H1 (cell line): ENCODE data around the gene DCTN1. TPM values are rescaled to one million over a fixed set of nuclear protein-coding genes. Genes with fewer than 3 reads are reported as not detected.

Source experiments
- CTCF ChIA-PET: fragments of 300-600 bp; sonication (Branson Sonifier 250); formaldehyde crosslinking; loops from one replicate; lab custom pipeline; 2021; ENCODE audit not compliant: partially characterized antibody; lab: Charles Lee
- POLR2A ChIA-PET: fragments of 300-600 bp; sonication (Branson Sonifier 250); formaldehyde crosslinking; loops from one replicate; lab custom pipeline; 2021; ENCODE audit warnings: inconsistent platforms; ENCODE audit not compliant: partially characterized antibody; lab: Charles Lee
- DNase-seq, 2 experiments: peaks; one replicate each; pipeline versions ENCODE4 v3.0.0 to v3.0.0-alpha.2; 2010 to 2022; ENCODE audit warnings: low spot score in 2 of 2, low read depth in 1 of 2, mixed read lengths in 1 of 2
- FAIRE-seq: peaks from 2 replicates; lab custom pipeline; 2011; peaks lifted over from hg19 to GRCh38; lab: Jason Lieb, UNC
- H2AFZ ChIP-seq: 2 replicates; pipeline ENCODE4 v1.8.1; 2012; ENCODE audit warnings: low read length, inconsistent platforms
- H2AK5ac ChIP-seq: 2 replicates; pipeline ENCODE4 v1.6.1; 2013; ENCODE audit warnings: low read depth, low read length
- H2BK120ac ChIP-seq: replicated peaks from 2 replicates; pipeline ENCODE3; 2013; ENCODE audit warnings: low read depth, low read length, inconsistent platforms
- H2BK12ac ChIP-seq: 2 replicates; pipeline ENCODE4 v1.6.1; 2013; ENCODE audit warnings: low read depth, low read length
- H2BK15ac ChIP-seq: 2 replicates; pipeline ENCODE4 v1.6.1; 2013; ENCODE audit warnings: low read length
- H2BK20ac ChIP-seq: 2 replicates; pipeline ENCODE4 v1.6.1; 2013; ENCODE audit warnings: low read length
- H2BK5ac ChIP-seq: 2 replicates; pipeline ENCODE4 v1.6.1; 2013; ENCODE audit warnings: low read depth, low read length
- H3K14ac ChIP-seq: 2 replicates; pipeline ENCODE4 v1.6.1; 2013; ENCODE audit warnings: inconsistent platforms; ENCODE audit not compliant: insufficient read length
- H3K18ac ChIP-seq: 2 replicates; pipeline ENCODE4 v1.6.1; 2013; ENCODE audit warnings: low read length; ENCODE audit errors: extremely low read depth
- H3K23ac ChIP-seq: 2 replicates; pipeline ENCODE4 v1.6.1; 2013; ENCODE audit warnings: inconsistent platforms; ENCODE audit not compliant: insufficient read length
- H3K23me2 ChIP-seq: 2 replicates; pipeline ENCODE4 v1.6.1; 2013; ENCODE audit warnings: low read depth, low read length
- H3K27ac ChIP-seq: 2 replicates; pipeline ENCODE4 v1.6.1; 2011; ENCODE audit warnings: low read depth, low read length, inconsistent platforms
- H3K27me3 ChIP-seq, 4 experiments: replicated peaks in 1 of 4; 1 replicate in 1 of 4; 2 replicates in 3 of 4; pipeline versions ENCODE4 v1.6.1 to v1.8.1; 2011 to 2013; ENCODE audit warnings: low read length in 3 of 4, mild to moderate bottlenecking in 3 of 4, inconsistent platforms in 2 of 4, mixed read lengths in 2 of 4, moderate library complexity in 1 of 4; ENCODE audit not compliant: control insufficient read depth in 3 of 4, insufficient read depth in 3 of 4; ENCODE audit errors: extremely low read depth in 1 of 4
- H3K36me3 ChIP-seq, 4 experiments: 2 replicates each; pipeline versions ENCODE4 v1.6.1 to v1.8.1; 2011 to 2013; ENCODE audit warnings: mild to moderate bottlenecking in 4 of 4, low read length in 3 of 4, moderate library complexity in 2 of 4, control low read depth in 1 of 4, inconsistent platforms in 1 of 4; ENCODE audit not compliant: insufficient read depth in 4 of 4, control insufficient read depth in 2 of 4
- H3K4ac ChIP-seq: replicated peaks from 2 replicates; pipeline ENCODE3; 2013; ENCODE audit warnings: low read length, low read depth, mixed read lengths, inconsistent platforms; ENCODE audit not compliant: insufficient read length
- H3K4me1 ChIP-seq, 4 experiments: replicated peaks in 1 of 4; 1 replicate in 1 of 4; 2 replicates in 3 of 4; pipeline versions ENCODE4 v1.6.1 to v1.8.1; 2011 to 2013; ENCODE audit warnings: low read length in 3 of 4, inconsistent platforms in 2 of 4, mixed read lengths in 1 of 4; ENCODE audit not compliant: insufficient read depth in 4 of 4, control insufficient read depth in 3 of 4
- H3K4me2 ChIP-seq, 2 experiments: 2 replicates each; pipeline versions ENCODE4 v1.6.1 to v1.8.1; 2011 to 2013; ENCODE audit warnings: low read depth in 2 of 2, low read length in 2 of 2, control low read depth in 1 of 2, inconsistent platforms in 1 of 2, mild to moderate bottlenecking in 1 of 2; ENCODE audit not compliant: insufficient read depth in 1 of 2
- H3K4me3 ChIP-seq, 4 experiments: fragments of 200-600, 300-600 bp in 1 of 4; sonication (generic), shearing (Covaris generic), sonication (Bioruptor Twin) in 1 of 4; 2 replicates each; pipeline versions ENCODE4 v1.5.1 to v1.8.1; 2011 to 2016; ENCODE audit warnings: low read length in 4 of 4, low read depth in 3 of 4, control low read depth in 2 of 4, inconsistent platforms in 2 of 4, mild to moderate bottlenecking in 2 of 4, mixed read lengths in 1 of 4, moderate library complexity in 1 of 4; ENCODE audit not compliant: insufficient read depth in 2 of 4; ENCODE audit errors: extremely low read depth in 1 of 4
- H3K56ac ChIP-seq: replicated peaks from 2 replicates; pipeline ENCODE3; 2013; ENCODE audit warnings: low read depth, mild to moderate bottlenecking, mixed read lengths, low read length, inconsistent platforms; ENCODE audit not compliant: insufficient read length
- H3K79me1 ChIP-seq: 2 replicates; pipeline ENCODE4 v1.6.1; 2013; ENCODE audit warnings: low read depth, low read length, control low read depth
- H3K79me2 ChIP-seq, 2 experiments: 2 replicates each; pipeline versions ENCODE4 v1.6.1 to v1.8.1; 2012 to 2013; ENCODE audit warnings: low read length in 2 of 2, mild to moderate bottlenecking in 2 of 2, inconsistent platforms in 1 of 2; ENCODE audit not compliant: insufficient read depth in 2 of 2, control insufficient read depth in 1 of 2
- H3K9ac ChIP-seq, 4 experiments: replicated peaks in 1 of 4; 1 replicate in 1 of 4; 2 replicates in 3 of 4; pipeline versions ENCODE4 v1.6.1 to v1.8.1; 2011 to 2013; ENCODE audit warnings: low read depth in 3 of 4, low read length in 3 of 4, control low read depth in 2 of 4, mild to moderate bottlenecking in 2 of 4, moderate library complexity in 2 of 4, inconsistent platforms in 1 of 4; ENCODE audit errors: extremely low read depth in 1 of 4
- H3K9me3 ChIP-seq, 2 experiments: 2 replicates each; pipeline versions ENCODE4 v1.6.1 to v1.8.1; 2012 to 2013; ENCODE audit warnings: mild to moderate bottlenecking in 2 of 2, moderate library complexity in 2 of 2, control low read depth in 1 of 2, inconsistent platforms in 1 of 2, low read depth in 1 of 2, low read length in 1 of 2, mixed read lengths in 1 of 2; ENCODE audit not compliant: insufficient read depth in 2 of 2
- H4K20me1 ChIP-seq, 2 experiments: replicated peaks in 1 of 2; 2 replicates each; pipeline versions ENCODE3 to v1.8.1; 2011 to 2013; ENCODE audit warnings: inconsistent platforms in 2 of 2, low read length in 2 of 2, mild to moderate bottlenecking in 1 of 2; ENCODE audit not compliant: insufficient read depth in 2 of 2, control insufficient read depth in 1 of 2
- H4K5ac ChIP-seq: 2 replicates; pipeline ENCODE4 v1.6.1; 2013; ENCODE audit warnings: low read length, low read depth, mixed read lengths, inconsistent platforms; ENCODE audit not compliant: insufficient read length
- H4K8ac ChIP-seq: 2 replicates; pipeline ENCODE4 v1.8.0; 2013; ENCODE audit warnings: mild to moderate bottlenecking, moderate library complexity, low read length, inconsistent platforms; ENCODE audit not compliant: insufficient read depth; ENCODE audit errors: extremely low read depth
- H4K91ac ChIP-seq: replicated peaks from 2 replicates; pipeline ENCODE3; 2013; ENCODE audit warnings: low read length, mixed read lengths, inconsistent platforms; ENCODE audit not compliant: insufficient read length
- CBX8 ChIP-seq: fragments of 300-800, 300-1000 bp; sonication (generic); IDR thresholded peaks from 2 replicates; pipeline ENCODE4 v1.7.1; 2016; ENCODE audit warnings: low read depth, low read length, borderline replicate concordance
- CEBPB ChIP-seq: IDR thresholded peaks from 2 replicates; pipeline ENCODE4 v1.6.1; 2012; ENCODE audit warnings: low read depth, low read length
- CHD1 ChIP-seq: IDR thresholded peaks from 2 replicates; pipeline ENCODE4 v1.6.1; 2012; ENCODE audit warnings: low read depth, low read length, improper control_type of control experiment
- GABPA ChIP-seq: IDR thresholded peaks from 2 replicates; pipeline ENCODE4 v1.6.1; 2011; ENCODE audit warnings: mild to moderate bottlenecking, low read length, moderate library complexity, borderline replicate concordance; ENCODE audit not compliant: insufficient read depth
- HDAC2 ChIP-seq, 2 experiments: fragments of 300-600 bp in 1 of 2; sonication (generic) in 1 of 2; IDR thresholded peaks; 2 replicates each; pipeline ENCODE4 v1.6.1; 2011 to 2012; ENCODE audit warnings: low read depth in 2 of 2, low read length in 2 of 2, mild to moderate bottlenecking in 2 of 2, moderate library complexity in 2 of 2, borderline replicate concordance in 1 of 2, inconsistent platforms in 1 of 2
- KDM1A ChIP-seq: fragments of 200-600, 300-600 bp; sonication (generic); IDR thresholded peaks from 2 replicates; pipeline ENCODE4 v1.7.1; 2016; ENCODE audit warnings: mild to moderate bottlenecking, low read length, borderline replicate concordance
- MAFK ChIP-seq: IDR thresholded peaks from 2 replicates; pipeline ENCODE4 v1.6.1; 2012; ENCODE audit warnings: low read depth, mild to moderate bottlenecking, improper control_type of control experiment, low read length
- RNF2 ChIP-seq: fragments of 200-900, 300-1000 bp; sonication (generic); IDR thresholded peaks from 2 replicates; pipeline ENCODE4 v1.7.1; 2016; ENCODE audit warnings: borderline replicate concordance, low read depth, mild to moderate bottlenecking, antibody characterized with exemption, low read length; ENCODE audit not compliant: poor library complexity, severe bottlenecking; ENCODE audit errors: missing control alignments
- SIN3A ChIP-seq, 2 experiments: IDR thresholded peaks in 1 of 2; conservative IDR thresholded peaks in 1 of 2; 2 replicates each; pipeline ENCODE4 v1.6.1; 2011 to 2012; ENCODE audit warnings: low read length in 2 of 2, improper control_type of control experiment in 1 of 2, low read depth in 1 of 2, mild to moderate bottlenecking in 1 of 2
- SP4 ChIP-seq: IDR thresholded peaks from 2 replicates; pipeline ENCODE4 v1.6.1; 2012; ENCODE audit warnings: low read length, inconsistent platforms
- TEAD4 ChIP-seq: IDR thresholded peaks from 2 replicates; pipeline ENCODE4 v1.6.1; 2012; ENCODE audit warnings: low read depth, low read length, inconsistent platforms, mixed read lengths
- WGBS, 2 experiments: shearing (Covaris generic) in 1 of 2; methylation state at CpG; one replicate each; pipeline versions ENCODE4 v1.1.6 to v1.1.7; 2013 to 2015; ENCODE audit warnings: low lambda C conversion rate in 2 of 2, mixed read lengths in 2 of 2, inconsistent platforms in 1 of 2, low coverage in 1 of 2, missing lambda C conversion rate in 1 of 2; ENCODE audit not compliant: insufficient replicate concordance in 2 of 2, insufficient coverage in 1 of 2, insufficient read length in 1 of 2; ENCODE audit errors: extremely low coverage in 1 of 2, missing lambda C conversion rate in 1 of 2; 5-methylcytosine and 5-hydroxymethylcytosine counted together
- polyA plus RNA-seq, 7 experiments: library from polyadenylated mRNA; depleted of rRNA in 3 of 7; stranded (reverse) in 5 of 7; unstranded in 2 of 7; fragments of >200 nt in 5 of 7; fragments of 200-250 nt in 2 of 7; gene quantifications; 1 replicate in 5 of 7; 2 replicates in 1 of 7; 4 replicates in 1 of 7; pipeline versions ENCODE4 v1.2.1 to v1.2.3, GENCODE V29; 2011 to 2013; ENCODE audit warnings: missing spikeins in 2 of 7, mixed read lengths in 2 of 7
- total RNA-seq: library from RNA; stranded (reverse); fragmentation: NEBNext Ultra II Directional; extraction: Animal tissue kit (Norgen Biotek cat#: 25700); gene quantifications from 2 replicates; pipeline ENCODE4 v1.2.1, GENCODE V29; 2021
- TF ChIP-seq, protein P1 (sequence below): IDR thresholded peaks from 2 replicates; pipeline ENCODE4 v1.6.1; 2011; ENCODE audit warnings: low read depth, mild to moderate bottlenecking, low read length; ENCODE audit not compliant: insufficient read depth

The DCTN1 gene
- total and polyA plus RNA-seq, 2 of the 8 experiments (the other 6 are each of a cell fraction or from before 2014, with no cell fraction given), result 105 to 162 TPM

DNA sequence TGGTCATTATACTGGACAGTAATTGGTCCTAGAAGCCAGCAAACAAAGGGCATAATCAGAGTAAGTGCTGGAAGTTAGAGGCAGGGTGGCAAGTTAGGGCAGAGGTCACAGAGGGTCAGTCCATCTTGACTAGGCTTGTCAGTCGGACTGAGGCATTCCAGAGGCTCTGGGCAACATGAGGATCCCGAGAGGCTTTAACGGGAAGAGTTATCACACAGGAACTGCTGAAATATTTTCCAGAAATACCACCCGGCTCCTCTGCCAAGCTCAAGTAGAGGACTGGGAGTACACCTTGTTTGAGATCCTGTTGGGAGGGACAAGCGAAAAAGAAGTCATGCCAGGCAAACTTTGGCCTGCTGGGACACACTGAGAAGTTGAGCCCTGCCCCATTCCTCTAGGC, 27.6 kb upstream of the DCTN1 start:
- no peaks in the 10 kb centered on the region for H3K36me3 ChIP-seq
- no peak overlapping the region for H2BK15ac ChIP-seq
- H3K23me2 ChIP-seq, result no peaks in the 10 kb centered on the region; the same call in 1 of the 2 replicates
- ChIA-PET POLR2A (interaction anchor here (2.6 kb wide), 1 partner anchor 16 kb away, joined by 8 read pairs; no protein-coding TSS in a partner anchor), CTCF (interaction anchor here (0.6 to 2.0 kb wide), 3 partner anchors 9 to 73 kb away, joined by 3 to 12 read pairs (median 6); no protein-coding TSS in a partner anchor)
- no peak overlapping the region for H4K5ac ChIP-seq
- no peaks in the 10 kb centered on the region for H3K79me1 ChIP-seq
- no peak overlapping the region for H2BK12ac ChIP-seq
- H2AK5ac ChIP-seq, result no peak overlapping the region
- no peak overlapping the region for H3K9ac ChIP-seq
- H3K27me3 ChIP-seq, result peaks cover 0 to 4% (median 2%) of the 10 kb centered on the region in 4 experiments; a peak in 2 of 7 replicates
- 86% methylated on average over 5 of the region's 5 CpGs; no CpG with 5 or more reads in 1 of the 2 experiments for WGBS, 2 experiments
- H3K4me1 ChIP-seq, result no peaks in the 10 kb centered on the region
- H4K8ac ChIP-seq, result no peak overlapping the region
- H2AFZ ChIP-seq, result no peak overlapping the region
- no peak overlapping the region for H3K27ac ChIP-seq
- no peaks in the 10 kb centered on the region for H3K79me2 ChIP-seq
- no peak overlapping the region for H2BK5ac ChIP-seq
- no peak overlapping the region for H3K18ac ChIP-seq
- no peaks in the 10 kb centered on the region for H4K20me1 ChIP-seq
- no peak for FAIRE-seq
- no peak overlapping the region for H3K4me2 ChIP-seq
- no peak for TF ChIP-seq MAFK
- TF ChIP-seq CEBPB, result no peak
- TF ChIP-seq SIN3A (conservative IDR thresholded peaks at IDR 0.05 in 1 of 2, IDR thresholded peaks at IDR 0.05 in 1 of 2; ENCODE audit: low read depth in 1 of 2, low read length in 2 of 2), result no peak
- no peak for TF ChIP-seq RNF2
- no peak for TF ChIP-seq CHD1
- TF ChIP-seq, protein P1, sequence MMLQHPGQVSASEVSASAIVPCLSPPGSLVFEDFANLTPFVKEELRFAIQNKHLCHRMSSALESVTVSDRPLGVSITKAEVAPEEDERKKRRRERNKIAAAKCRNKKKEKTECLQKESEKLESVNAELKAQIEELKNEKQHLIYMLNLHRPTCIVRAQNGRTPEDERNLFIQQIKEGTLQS, result no peak
- TF ChIP-seq HDAC2 (IDR thresholded peaks at IDR 0.05; ENCODE audit: borderline replicate concordance in 1 of 2, low read depth in 2 of 2, low read length in 2 of 2), result no peak
- TF ChIP-seq KDM1A, result no peak
- TF ChIP-seq SP4, result no peak
- TF ChIP-seq CBX8, result no peak
- TF ChIP-seq TEAD4, result no peak
- TF ChIP-seq GABPA, result no peak
- TF ChIP-seq, all 59 proteins: peak for 0
- Histone ChIP-seq H2BK120ac (no peak overlapping the region), H3K9me3 (no peaks in the 10 kb centered on the region), H3K14ac (no peak overlapping the region), H3K4ac (no peak overlapping the region), H3K56ac (no peak overlapping the region), H3K4me3 (no peak overlapping the region), H2BK20ac (no peak overlapping the region), H3K23ac (no peak overlapping the region), H4K91ac (peak overlapping the region; percentile 6)
- no peak for DNase-seq
